Measurements from ENCODE around the gene TNNI3.
A peak's percentile ranks its signal among the peaks of the same experiment; 100 is the strongest.

DNA sequence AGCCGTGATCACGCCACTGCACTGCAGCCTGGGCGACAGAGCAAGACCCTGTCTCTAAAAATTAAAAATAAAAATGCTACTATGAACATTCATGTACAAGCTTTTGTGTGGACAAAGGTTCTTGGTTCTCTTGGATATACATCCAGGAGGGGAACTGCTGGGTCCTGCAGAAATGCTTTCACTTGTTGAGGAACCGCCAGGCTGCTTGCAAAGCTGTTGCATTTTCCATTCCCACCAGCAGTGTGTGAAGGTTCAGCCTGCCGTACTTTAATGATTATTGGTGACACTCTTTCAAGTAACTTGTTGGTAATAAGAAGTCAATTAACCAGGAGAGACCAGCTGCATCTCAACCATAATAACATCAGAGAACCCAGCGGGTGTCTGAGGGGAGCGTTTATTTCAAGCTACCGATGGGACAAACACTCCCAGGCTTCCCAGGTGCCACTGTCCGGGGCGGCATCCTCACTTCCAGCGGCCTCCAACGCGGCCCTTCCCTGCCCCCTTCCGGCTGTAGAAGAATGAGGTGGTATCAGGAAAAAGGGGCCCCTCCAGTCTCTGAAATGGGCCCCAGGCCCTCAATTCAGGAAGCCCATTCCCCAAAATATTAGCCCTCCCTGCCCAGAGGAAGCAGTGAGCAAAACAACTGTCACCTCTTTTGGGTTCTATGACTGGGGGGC, 24.9 kb downstream of the TNNI3 start:
- no peak for TF ChIP-seq POLR2A (IDR thresholded peaks at IDR 0.05)
- TF ChIP-seq, protein P1, sequence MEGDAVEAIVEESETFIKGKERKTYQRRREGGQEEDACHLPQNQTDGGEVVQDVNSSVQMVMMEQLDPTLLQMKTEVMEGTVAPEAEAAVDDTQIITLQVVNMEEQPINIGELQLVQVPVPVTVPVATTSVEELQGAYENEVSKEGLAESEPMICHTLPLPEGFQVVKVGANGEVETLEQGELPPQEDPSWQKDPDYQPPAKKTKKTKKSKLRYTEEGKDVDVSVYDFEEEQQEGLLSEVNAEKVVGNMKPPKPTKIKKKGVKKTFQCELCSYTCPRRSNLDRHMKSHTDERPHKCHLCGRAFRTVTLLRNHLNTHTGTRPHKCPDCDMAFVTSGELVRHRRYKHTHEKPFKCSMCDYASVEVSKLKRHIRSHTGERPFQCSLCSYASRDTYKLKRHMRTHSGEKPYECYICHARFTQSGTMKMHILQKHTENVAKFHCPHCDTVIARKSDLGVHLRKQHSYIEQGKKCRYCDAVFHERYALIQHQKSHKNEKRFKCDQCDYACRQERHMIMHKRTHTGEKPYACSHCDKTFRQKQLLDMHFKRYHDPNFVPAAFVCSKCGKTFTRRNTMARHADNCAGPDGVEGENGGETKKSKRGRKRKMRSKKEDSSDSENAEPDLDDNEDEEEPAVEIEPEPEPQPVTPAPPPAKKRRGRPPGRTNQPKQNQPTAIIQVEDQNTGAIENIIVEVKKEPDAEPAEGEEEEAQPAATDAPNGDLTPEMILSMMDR (IDR thresholded peaks at IDR 0.05) = peak in 1 of 5 experiments; percentile 17
